ENCODE measurements around the gene RBBP9. TPM values are rescaled to one million over a fixed set of nuclear protein-coding genes. Genes with fewer than 3 reads are reported as not detected.

Gene RBBP9
- total and polyA plus RNA-seq, 9 of the 15 experiments (the other 6 are each of a cell fraction or from before 2014, with no cell fraction given) = 0.94 to 4.4 (median 2.5) TPM

- no TSS peak for BruUV-seq (replicated peaks)
- FAIRE-seq (no peak), DNase-seq (ENCODE audit: extremely low read depth in 1 of 4, low spot score in 3 of 4) (no peak), ATAC-seq (no peak)
- no peak overlapping the region for H3K4me2 ChIP-seq (ENCODE audit: insufficient read depth, low read length)
- no peak for TF ChIP-seq GTF2A2 (tag; IDR thresholded peaks at IDR 0.05)
- no peak for TF ChIP-seq ZNF384 (IDR thresholded peaks at IDR 0.05; ENCODE audit: low read depth, low read length)
- TF ChIP-seq HNRNPL (IDR thresholded peaks at IDR 0.05; ENCODE audit: low read depth, low read length) = no peak
- TF ChIP-seq ZNF436 (CRISPR knock-in tag; IDR thresholded peaks at IDR 0.05) = no peak
- no peak for TF ChIP-seq NRF1 (conservative IDR thresholded peaks at IDR 0.05 in 1 of 2, IDR thresholded peaks at IDR 0.05 in 1 of 2)
- TF ChIP-seq, protein P1, sequence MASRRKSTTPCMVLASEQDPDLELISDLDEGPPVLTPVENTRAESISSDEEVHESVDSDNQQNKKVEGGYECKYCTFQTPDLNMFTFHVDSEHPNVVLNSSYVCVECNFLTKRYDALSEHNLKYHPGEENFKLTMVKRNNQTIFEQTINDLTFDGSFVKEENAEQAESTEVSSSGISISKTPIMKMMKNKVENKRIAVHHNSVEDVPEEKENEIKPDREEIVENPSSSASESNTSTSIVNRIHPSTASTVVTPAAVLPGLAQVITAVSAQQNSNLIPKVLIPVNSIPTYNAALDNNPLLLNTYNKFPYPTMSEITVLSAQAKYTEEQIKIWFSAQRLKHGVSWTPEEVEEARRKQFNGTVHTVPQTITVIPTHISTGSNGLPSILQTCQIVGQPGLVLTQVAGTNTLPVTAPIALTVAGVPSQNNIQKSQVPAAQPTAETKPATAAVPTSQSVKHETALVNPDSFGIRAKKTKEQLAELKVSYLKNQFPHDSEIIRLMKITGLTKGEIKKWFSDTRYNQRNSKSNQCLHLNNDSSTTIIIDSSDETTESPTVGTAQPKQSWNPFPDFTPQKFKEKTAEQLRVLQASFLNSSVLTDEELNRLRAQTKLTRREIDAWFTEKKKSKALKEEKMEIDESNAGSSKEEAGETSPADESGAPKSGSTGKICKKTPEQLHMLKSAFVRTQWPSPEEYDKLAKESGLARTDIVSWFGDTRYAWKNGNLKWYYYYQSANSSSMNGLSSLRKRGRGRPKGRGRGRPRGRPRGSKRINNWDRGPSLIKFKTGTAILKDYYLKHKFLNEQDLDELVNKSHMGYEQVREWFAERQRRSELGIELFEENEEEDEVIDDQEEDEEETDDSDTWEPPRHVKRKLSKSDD (conservative IDR thresholded peaks at IDR 0.05; ENCODE audit: low read length) = no peak
- TF ChIP-seq ZFP36 (IDR thresholded peaks at IDR 0.05; ENCODE audit: low read depth, low read length, partially characterized antibody) = no peak
- no peak for TF ChIP-seq NCOA6 (IDR thresholded peaks at IDR 0.05)
- no peak for TF ChIP-seq IRF1 (CRISPR knock-in tag; IDR thresholded peaks at IDR 0.05; ENCODE audit: borderline replicate concordance)
- TF ChIP-seq RB1 (IDR thresholded peaks at IDR 0.05; ENCODE audit: low read depth) = no peak
- TF ChIP-seq NONO (IDR thresholded peaks at IDR 0.05; ENCODE audit: low read depth in 2 of 2, low read length in 1 of 2) = no peak
- no peak for TF ChIP-seq ERF (CRISPR knock-in tag; IDR thresholded peaks at IDR 0.05)
- no peak for TF ChIP-seq ZNF408 (CRISPR knock-in tag; IDR thresholded peaks at IDR 0.05; ENCODE audit: low read depth)
- TF ChIP-seq HINFP (tag; conservative IDR thresholded peaks at IDR 0.05; ENCODE audit: low read depth) = no peak
- no peak overlapping the region for H3K27ac ChIP-seq (ENCODE audit: extremely low read depth, low read depth, low read length)
- intact Hi-C loops (cut with micrococcal nuclease) = no loop called here
- no peaks in the 10 kb centered on the region for H3K9me3 ChIP-seq (replicated peaks; ENCODE audit: control insufficient read depth, insufficient read depth, low read depth, low read length)
- WGBS (ENCODE audit: insufficient coverage, low coverage, missing lambda C conversion rate) = 0% methylated on average over 1 of the region's 1 CpG
- H3K4me3 ChIP-seq = no peak overlapping the region
- H3K9ac ChIP-seq (ENCODE audit: insufficient read depth in 1 of 2, low read depth in 2 of 2, low read length in 2 of 2) = no peak overlapping the region
- H2AFZ ChIP-seq (ENCODE audit: low read depth, low read length) = no peak overlapping the region
- ChIA-PET POLR2A (no interaction called here), CTCF (ENCODE audit: low intra/inter-chr PET ratio) (no interaction called here)
- H3K36me3 ChIP-seq (ENCODE audit: control insufficient read depth, insufficient read depth, low read length) = peaks cover 66% of the 10 kb centered on the region
- no peaks in the 10 kb centered on the region for H3K79me2 ChIP-seq (ENCODE audit: control insufficient read depth, insufficient read depth, low read length)
- no peaks in the 10 kb centered on the region for H3K4me1 ChIP-seq (replicated peaks in 1 of 2; ENCODE audit: control insufficient read depth in 2 of 2, insufficient read depth in 2 of 2, low read length in 2 of 2)
- in situ Hi-C loops (cut with MboI) = no loop called here
- no peaks in the 10 kb centered on the region for H3K9me1 ChIP-seq (ENCODE audit: control insufficient read depth, insufficient read depth, low read length)
- no peaks in the 10 kb centered on the region for H4K20me1 ChIP-seq (replicated peaks; ENCODE audit: control insufficient read depth, insufficient read depth, low read length)
- H3K27me3 ChIP-seq (ENCODE audit: control insufficient read depth in 2 of 2, insufficient read depth in 2 of 2, low read length in 2 of 2) = no peaks in the 10 kb centered on the region
These were observed 36.5 kb upstream of the RBBP9 start for GRCh38 chr20:18533491-18533890.

All from K562 (cell line).